ENCODE results near the gene GPC6. TPM values are rescaled to one million over a fixed set of nuclear protein-coding genes. Genes with fewer than 3 reads are reported as not detected.

Gene GPC6
- total and polyA plus RNA-seq, 2 donors (not counting 1 experiment from before 2014, with no cell fraction given), result not detected

DNA sequence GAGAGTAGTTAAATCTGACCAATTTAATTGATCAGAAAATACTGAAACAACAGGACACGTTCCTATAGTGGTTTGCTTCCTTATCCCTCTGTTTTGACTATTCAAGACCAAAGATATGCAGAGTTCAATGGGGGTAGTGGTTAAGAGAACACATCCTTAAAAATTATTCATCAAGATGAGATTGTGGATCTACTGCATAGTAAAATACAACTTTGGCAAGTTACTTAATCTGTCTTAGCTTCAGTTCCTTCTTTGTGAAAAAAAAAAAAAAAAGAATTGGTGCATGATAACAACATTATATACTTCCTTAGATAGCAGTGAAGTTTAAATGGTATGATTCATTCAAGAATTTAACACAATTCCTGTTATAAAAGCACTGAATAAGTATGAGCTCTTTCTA is 700.8 kb downstream of the GPC6 start:
- Histone ChIP-seq H3K4me1 (ENCODE audit: control insufficient read depth in 2 of 2, insufficient read depth in 2 of 2, low read length in 2 of 2) (no peaks in the 10 kb centered on the region), H3K27ac (ENCODE audit: low read length in 2 of 2) (no peak overlapping the region), H3K9me3 (ENCODE audit: control extremely low read depth in 1 of 3, control insufficient read depth in 2 of 3, insufficient read depth in 1 of 3, low read length in 2 of 3) (no peaks in the 10 kb centered on the region), H3K79me2 (ENCODE audit: control insufficient read depth, insufficient read depth, low read length) (no peaks in the 10 kb centered on the region), H3K27me3 (replicated peaks in 1 of 4; ENCODE audit: control extremely low read depth in 1 of 4, control insufficient read depth in 3 of 4, insufficient read depth in 4 of 4, low read length in 3 of 4) (no peaks in the 10 kb centered on the region), H3K4me3 (ENCODE audit: control extremely low read depth in 1 of 5, extremely low read depth in 1 of 5, insufficient read depth in 1 of 5, low read depth in 2 of 5, low read length in 4 of 5) (no peak overlapping the region), H3K4me2 (replicated peaks; ENCODE audit: low read depth, low read length, poor library complexity, severe bottlenecking) (no peak overlapping the region), H3K36me3 (replicated peaks in 1 of 2; ENCODE audit: control extremely low read depth in 1 of 2, control insufficient read depth in 1 of 2, extremely low read depth in 1 of 2, insufficient read depth in 2 of 2, low read length in 1 of 2) (no peaks in the 10 kb centered on the region), H3K9ac (ENCODE audit: low read length) (no peak overlapping the region), H4K20me1 (ENCODE audit: control insufficient read depth, insufficient read depth, low read length, poor library complexity, severe bottlenecking) (no peaks in the 10 kb centered on the region), H2AFZ (ENCODE audit: insufficient read depth, low read depth, low read length, poor library complexity, severe bottlenecking) (no peak overlapping the region)
- no peak for TF ChIP-seq EZH2 (IDR thresholded peaks at IDR 0.05; ENCODE audit: borderline replicate concordance, insufficient read depth, low read depth, low read length, poor library complexity, severe bottlenecking)
- TF ChIP-seq, protein P1, sequence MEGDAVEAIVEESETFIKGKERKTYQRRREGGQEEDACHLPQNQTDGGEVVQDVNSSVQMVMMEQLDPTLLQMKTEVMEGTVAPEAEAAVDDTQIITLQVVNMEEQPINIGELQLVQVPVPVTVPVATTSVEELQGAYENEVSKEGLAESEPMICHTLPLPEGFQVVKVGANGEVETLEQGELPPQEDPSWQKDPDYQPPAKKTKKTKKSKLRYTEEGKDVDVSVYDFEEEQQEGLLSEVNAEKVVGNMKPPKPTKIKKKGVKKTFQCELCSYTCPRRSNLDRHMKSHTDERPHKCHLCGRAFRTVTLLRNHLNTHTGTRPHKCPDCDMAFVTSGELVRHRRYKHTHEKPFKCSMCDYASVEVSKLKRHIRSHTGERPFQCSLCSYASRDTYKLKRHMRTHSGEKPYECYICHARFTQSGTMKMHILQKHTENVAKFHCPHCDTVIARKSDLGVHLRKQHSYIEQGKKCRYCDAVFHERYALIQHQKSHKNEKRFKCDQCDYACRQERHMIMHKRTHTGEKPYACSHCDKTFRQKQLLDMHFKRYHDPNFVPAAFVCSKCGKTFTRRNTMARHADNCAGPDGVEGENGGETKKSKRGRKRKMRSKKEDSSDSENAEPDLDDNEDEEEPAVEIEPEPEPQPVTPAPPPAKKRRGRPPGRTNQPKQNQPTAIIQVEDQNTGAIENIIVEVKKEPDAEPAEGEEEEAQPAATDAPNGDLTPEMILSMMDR (IDR thresholded peaks at IDR 0.05), result no peak
- no peak for DNase-seq
- no CpG with 5 or more reads among the region's 1 CpG for WGBS (ENCODE audit: insufficient coverage)
- Mint-ChIP-seq H3K27ac (no peak overlapping the region), H3K4me1 (no peaks in the 10 kb centered on the region), H3K4me3 (no peak overlapping the region), H3K9me3 (ENCODE audit: insufficient read depth) (peaks cover 2% of the 10 kb centered on the region), H3K27me3 (no peaks in the 10 kb centered on the region)
- intact Hi-C loops (cut with micrococcal nuclease), result no loop called here
- CTCF ChIA-PET, result no interaction called here
- no peak for ATAC-seq (ENCODE audit: low read depth)
- POLR2A ChIA-PET, result no interaction called here

DNA sequence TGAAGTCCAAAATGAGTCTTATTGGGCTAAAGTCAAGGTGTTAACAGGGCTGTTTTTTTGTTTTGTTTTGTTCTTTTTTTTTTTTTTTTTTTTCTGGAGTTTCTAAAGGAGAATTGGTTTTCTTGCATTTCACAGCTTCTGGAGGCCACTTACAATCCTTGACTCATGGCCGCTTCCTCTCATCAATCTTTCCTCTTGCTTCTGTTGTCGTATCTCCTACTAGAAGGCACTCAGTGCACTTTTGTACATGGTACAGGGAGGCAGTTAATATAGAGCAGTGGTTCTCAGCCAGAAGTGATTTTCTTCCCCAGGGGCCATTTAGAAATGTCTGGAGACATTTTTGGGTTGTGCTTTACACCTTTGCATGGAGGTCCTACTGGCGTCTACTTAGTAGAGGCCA is 706.3 kb downstream of the GPC6 start:
- H3K79me2 ChIP-seq (ENCODE audit: control insufficient read depth, insufficient read depth, low read length), result no peaks in the 10 kb centered on the region
- H3K27me3 ChIP-seq (replicated peaks in 1 of 4; ENCODE audit: control extremely low read depth in 1 of 4, control insufficient read depth in 3 of 4, insufficient read depth in 4 of 4, low read length in 3 of 4), result no peaks in the 10 kb centered on the region
- intact Hi-C loops (cut with micrococcal nuclease), result no loop called here
- Mint-ChIP-seq H3K27ac (no peak overlapping the region), H3K4me3 (no peak overlapping the region), H3K27me3 (no peaks in the 10 kb centered on the region), H3K4me1 (no peaks in the 10 kb centered on the region), H3K9me3 (ENCODE audit: insufficient read depth) (peaks cover 2% of the 10 kb centered on the region)
- H3K9me3 ChIP-seq (ENCODE audit: control extremely low read depth in 1 of 3, control insufficient read depth in 2 of 3, insufficient read depth in 1 of 3, low read length in 2 of 3), result no peaks in the 10 kb centered on the region
- no peaks in the 10 kb centered on the region for H3K4me1 ChIP-seq (ENCODE audit: control insufficient read depth in 2 of 2, insufficient read depth in 2 of 2, low read length in 2 of 2)
- no peak for DNase-seq
- no peak overlapping the region for H2AFZ ChIP-seq (ENCODE audit: insufficient read depth, low read depth, low read length, poor library complexity, severe bottlenecking)
- WGBS (ENCODE audit: insufficient coverage), result no CpG with 5 or more reads among the region's 3 CpGs
- no peak overlapping the region for H3K9ac ChIP-seq (ENCODE audit: low read length)
- no peak for ATAC-seq (ENCODE audit: low read depth)
- no peak overlapping the region for H3K27ac ChIP-seq (ENCODE audit: low read length in 2 of 2)
- no peaks in the 10 kb centered on the region for H4K20me1 ChIP-seq (ENCODE audit: control insufficient read depth, insufficient read depth, low read length, poor library complexity, severe bottlenecking)
- ChIA-PET CTCF (no interaction called here), POLR2A (no interaction called here)
- H3K36me3 ChIP-seq (replicated peaks in 1 of 2; ENCODE audit: control extremely low read depth in 1 of 2, control insufficient read depth in 1 of 2, extremely low read depth in 1 of 2, insufficient read depth in 2 of 2, low read length in 1 of 2), result no peaks in the 10 kb centered on the region
- H3K4me2 ChIP-seq (replicated peaks; ENCODE audit: low read depth, low read length, poor library complexity, severe bottlenecking), result no peak overlapping the region
- TF ChIP-seq, protein P1 (IDR thresholded peaks at IDR 0.05), result no peak
- TF ChIP-seq EZH2 (IDR thresholded peaks at IDR 0.05; ENCODE audit: borderline replicate concordance, insufficient read depth, low read depth, low read length, poor library complexity, severe bottlenecking), result no peak
- H3K4me3 ChIP-seq (ENCODE audit: control extremely low read depth in 1 of 5, extremely low read depth in 1 of 5, insufficient read depth in 1 of 5, low read depth in 2 of 5, low read length in 4 of 5), result no peak overlapping the region

Measured in B cell (primary cell).